H1 (cell line): ENCODE results near the gene GRIP2. TPM values are rescaled to one million over a fixed set of nuclear protein-coding genes. Genes with fewer than 3 reads are reported as not detected.

Source experiments
- CTCF ChIA-PET: fragments of 300-600 bp; sonication (Branson Sonifier 250); formaldehyde crosslinking; loops from one replicate; lab custom pipeline; 2021; ENCODE audit not compliant: partially characterized antibody; lab: Charles Lee
- POLR2A ChIA-PET: fragments of 300-600 bp; sonication (Branson Sonifier 250); formaldehyde crosslinking; loops from one replicate; lab custom pipeline; 2021; ENCODE audit warnings: inconsistent platforms; ENCODE audit not compliant: partially characterized antibody; lab: Charles Lee
- DNase-seq, 2 experiments: peaks; one replicate each; pipeline versions ENCODE4 v3.0.0 to v3.0.0-alpha.2; 2010 to 2022; ENCODE audit warnings: low spot score in 2 of 2, low read depth in 1 of 2, mixed read lengths in 1 of 2
- FAIRE-seq: peaks from 2 replicates; lab custom pipeline; 2011; peaks lifted over from hg19 to GRCh38; lab: Jason Lieb, UNC
- H2AFZ ChIP-seq: 2 replicates; pipeline ENCODE4 v1.8.1; 2012; ENCODE audit warnings: low read length, inconsistent platforms
- H2AK5ac ChIP-seq: 2 replicates; pipeline ENCODE4 v1.6.1; 2013; ENCODE audit warnings: low read depth, low read length
- H2BK120ac ChIP-seq: replicated peaks from 2 replicates; pipeline ENCODE3; 2013; ENCODE audit warnings: low read depth, low read length, inconsistent platforms
- H2BK12ac ChIP-seq: 2 replicates; pipeline ENCODE4 v1.6.1; 2013; ENCODE audit warnings: low read depth, low read length
- H2BK15ac ChIP-seq: 2 replicates; pipeline ENCODE4 v1.6.1; 2013; ENCODE audit warnings: low read length
- H2BK20ac ChIP-seq: 2 replicates; pipeline ENCODE4 v1.6.1; 2013; ENCODE audit warnings: low read length
- H2BK5ac ChIP-seq: 2 replicates; pipeline ENCODE4 v1.6.1; 2013; ENCODE audit warnings: low read depth, low read length
- H3K14ac ChIP-seq: 2 replicates; pipeline ENCODE4 v1.6.1; 2013; ENCODE audit warnings: inconsistent platforms; ENCODE audit not compliant: insufficient read length
- H3K18ac ChIP-seq: 2 replicates; pipeline ENCODE4 v1.6.1; 2013; ENCODE audit warnings: low read length; ENCODE audit errors: extremely low read depth
- H3K23ac ChIP-seq: 2 replicates; pipeline ENCODE4 v1.6.1; 2013; ENCODE audit warnings: inconsistent platforms; ENCODE audit not compliant: insufficient read length
- H3K23me2 ChIP-seq: 2 replicates; pipeline ENCODE4 v1.6.1; 2013; ENCODE audit warnings: low read depth, low read length
- H3K27ac ChIP-seq: 2 replicates; pipeline ENCODE4 v1.6.1; 2011; ENCODE audit warnings: low read depth, low read length, inconsistent platforms
- H3K27me3 ChIP-seq, 4 experiments: replicated peaks in 1 of 4; 1 replicate in 1 of 4; 2 replicates in 3 of 4; pipeline versions ENCODE4 v1.6.1 to v1.8.1; 2011 to 2013; ENCODE audit warnings: low read length in 3 of 4, mild to moderate bottlenecking in 3 of 4, inconsistent platforms in 2 of 4, mixed read lengths in 2 of 4, moderate library complexity in 1 of 4; ENCODE audit not compliant: control insufficient read depth in 3 of 4, insufficient read depth in 3 of 4; ENCODE audit errors: extremely low read depth in 1 of 4
- H3K36me3 ChIP-seq, 4 experiments: 2 replicates each; pipeline versions ENCODE4 v1.6.1 to v1.8.1; 2011 to 2013; ENCODE audit warnings: mild to moderate bottlenecking in 4 of 4, low read length in 3 of 4, moderate library complexity in 2 of 4, control low read depth in 1 of 4, inconsistent platforms in 1 of 4; ENCODE audit not compliant: insufficient read depth in 4 of 4, control insufficient read depth in 2 of 4
- H3K4ac ChIP-seq: replicated peaks from 2 replicates; pipeline ENCODE3; 2013; ENCODE audit warnings: low read length, low read depth, mixed read lengths, inconsistent platforms; ENCODE audit not compliant: insufficient read length
- H3K4me1 ChIP-seq, 4 experiments: replicated peaks in 1 of 4; 1 replicate in 1 of 4; 2 replicates in 3 of 4; pipeline versions ENCODE4 v1.6.1 to v1.8.1; 2011 to 2013; ENCODE audit warnings: low read length in 3 of 4, inconsistent platforms in 2 of 4, mixed read lengths in 1 of 4; ENCODE audit not compliant: insufficient read depth in 4 of 4, control insufficient read depth in 3 of 4
- H3K4me2 ChIP-seq, 2 experiments: 2 replicates each; pipeline versions ENCODE4 v1.6.1 to v1.8.1; 2011 to 2013; ENCODE audit warnings: low read depth in 2 of 2, low read length in 2 of 2, control low read depth in 1 of 2, inconsistent platforms in 1 of 2, mild to moderate bottlenecking in 1 of 2; ENCODE audit not compliant: insufficient read depth in 1 of 2
- H3K4me3 ChIP-seq, 4 experiments: fragments of 200-600, 300-600 bp in 1 of 4; sonication (generic), shearing (Covaris generic), sonication (Bioruptor Twin) in 1 of 4; 2 replicates each; pipeline versions ENCODE4 v1.5.1 to v1.8.1; 2011 to 2016; ENCODE audit warnings: low read length in 4 of 4, low read depth in 3 of 4, control low read depth in 2 of 4, inconsistent platforms in 2 of 4, mild to moderate bottlenecking in 2 of 4, mixed read lengths in 1 of 4, moderate library complexity in 1 of 4; ENCODE audit not compliant: insufficient read depth in 2 of 4; ENCODE audit errors: extremely low read depth in 1 of 4
- H3K56ac ChIP-seq: replicated peaks from 2 replicates; pipeline ENCODE3; 2013; ENCODE audit warnings: low read depth, mild to moderate bottlenecking, mixed read lengths, low read length, inconsistent platforms; ENCODE audit not compliant: insufficient read length
- H3K79me1 ChIP-seq: 2 replicates; pipeline ENCODE4 v1.6.1; 2013; ENCODE audit warnings: low read depth, low read length, control low read depth
- H3K79me2 ChIP-seq, 2 experiments: 2 replicates each; pipeline versions ENCODE4 v1.6.1 to v1.8.1; 2012 to 2013; ENCODE audit warnings: low read length in 2 of 2, mild to moderate bottlenecking in 2 of 2, inconsistent platforms in 1 of 2; ENCODE audit not compliant: insufficient read depth in 2 of 2, control insufficient read depth in 1 of 2
- H3K9ac ChIP-seq, 4 experiments: replicated peaks in 1 of 4; 1 replicate in 1 of 4; 2 replicates in 3 of 4; pipeline versions ENCODE4 v1.6.1 to v1.8.1; 2011 to 2013; ENCODE audit warnings: low read depth in 3 of 4, low read length in 3 of 4, control low read depth in 2 of 4, mild to moderate bottlenecking in 2 of 4, moderate library complexity in 2 of 4, inconsistent platforms in 1 of 4; ENCODE audit errors: extremely low read depth in 1 of 4
- H3K9me3 ChIP-seq, 2 experiments: 2 replicates each; pipeline versions ENCODE4 v1.6.1 to v1.8.1; 2012 to 2013; ENCODE audit warnings: mild to moderate bottlenecking in 2 of 2, moderate library complexity in 2 of 2, control low read depth in 1 of 2, inconsistent platforms in 1 of 2, low read depth in 1 of 2, low read length in 1 of 2, mixed read lengths in 1 of 2; ENCODE audit not compliant: insufficient read depth in 2 of 2
- H4K20me1 ChIP-seq, 2 experiments: replicated peaks in 1 of 2; 2 replicates each; pipeline versions ENCODE3 to v1.8.1; 2011 to 2013; ENCODE audit warnings: inconsistent platforms in 2 of 2, low read length in 2 of 2, mild to moderate bottlenecking in 1 of 2; ENCODE audit not compliant: insufficient read depth in 2 of 2, control insufficient read depth in 1 of 2
- H4K5ac ChIP-seq: 2 replicates; pipeline ENCODE4 v1.6.1; 2013; ENCODE audit warnings: low read length, low read depth, mixed read lengths, inconsistent platforms; ENCODE audit not compliant: insufficient read length
- H4K8ac ChIP-seq: 2 replicates; pipeline ENCODE4 v1.8.0; 2013; ENCODE audit warnings: mild to moderate bottlenecking, moderate library complexity, low read length, inconsistent platforms; ENCODE audit not compliant: insufficient read depth; ENCODE audit errors: extremely low read depth
- H4K91ac ChIP-seq: replicated peaks from 2 replicates; pipeline ENCODE3; 2013; ENCODE audit warnings: low read length, mixed read lengths, inconsistent platforms; ENCODE audit not compliant: insufficient read length
- CTCF ChIP-seq, 3 experiments: IDR thresholded peaks; 1 replicate in 2 of 3; 2 replicates in 1 of 3; pipeline versions ENCODE4 v1.5.1 to v1.6.1; 2011; ENCODE audit warnings: low read length in 3 of 3, mild to moderate bottlenecking in 3 of 3, inconsistent platforms in 2 of 3, low read depth in 1 of 3, moderate library complexity in 1 of 3; ENCODE audit not compliant: insufficient read depth in 1 of 3; ENCODE audit errors: control extremely low read depth in 1 of 3
- MAFK ChIP-seq: IDR thresholded peaks from 2 replicates; pipeline ENCODE4 v1.6.1; 2012; ENCODE audit warnings: low read depth, mild to moderate bottlenecking, improper control_type of control experiment, low read length
- RAD21 ChIP-seq, 2 experiments: IDR thresholded peaks in 1 of 2; conservative IDR thresholded peaks in 1 of 2; 2 replicates each; pipeline ENCODE4 v1.6.1; 2011; ENCODE audit warnings: low read depth in 2 of 2, low read length in 2 of 2, improper control_type of control experiment in 1 of 2, inconsistent platforms in 1 of 2, mild to moderate bottlenecking in 1 of 2, moderate library complexity in 1 of 2
- WGBS, 2 experiments: shearing (Covaris generic) in 1 of 2; methylation state at CpG; one replicate each; pipeline versions ENCODE4 v1.1.6 to v1.1.7; 2013 to 2015; ENCODE audit warnings: low lambda C conversion rate in 2 of 2, mixed read lengths in 2 of 2, inconsistent platforms in 1 of 2, low coverage in 1 of 2, missing lambda C conversion rate in 1 of 2; ENCODE audit not compliant: insufficient replicate concordance in 2 of 2, insufficient coverage in 1 of 2, insufficient read length in 1 of 2; ENCODE audit errors: extremely low coverage in 1 of 2, missing lambda C conversion rate in 1 of 2; 5-methylcytosine and 5-hydroxymethylcytosine counted together
- polyA plus RNA-seq, 7 experiments: library from polyadenylated mRNA; depleted of rRNA in 3 of 7; stranded (reverse) in 5 of 7; unstranded in 2 of 7; fragments of >200 nt in 5 of 7; fragments of 200-250 nt in 2 of 7; gene quantifications; 1 replicate in 5 of 7; 2 replicates in 1 of 7; 4 replicates in 1 of 7; pipeline versions ENCODE4 v1.2.1 to v1.2.3, GENCODE V29; 2011 to 2013; ENCODE audit warnings: missing spikeins in 2 of 7, mixed read lengths in 2 of 7
- total RNA-seq: library from RNA; stranded (reverse); fragmentation: NEBNext Ultra II Directional; extraction: Animal tissue kit (Norgen Biotek cat#: 25700); gene quantifications from 2 replicates; pipeline ENCODE4 v1.2.1, GENCODE V29; 2021

GRIP2 gene
- total and polyA plus RNA-seq, 2 of the 8 experiments (the other 6 are each of a cell fraction or from before 2014, with no cell fraction given) = 2.5 to 6.4 TPM

- Histone ChIP-seq H3K23ac (no peak overlapping the region), H2BK5ac (no peak overlapping the region), H3K4ac (no peak overlapping the region), H4K20me1 (no peaks in the 10 kb centered on the region), H4K8ac (no peak overlapping the region; the same call in 1 of the 2 replicates), H3K79me1 (no peaks in the 10 kb centered on the region), H3K14ac (no peak overlapping the region), H3K27me3 (no peaks in the 10 kb centered on the region), H2AK5ac (no peak overlapping the region), H3K4me2 (no peak overlapping the region), H3K4me3 (no peak overlapping the region), H2BK15ac (0 out of 2 replicates have a peak overlapping the region, but pooled peaks have one; percentile 53), H2BK20ac (no peak overlapping the region), H3K4me1 (peaks cover 0 to 7% (median 3%) of the 10 kb centered on the region in 4 experiments; a peak in 5 of 7 replicates), H3K27ac (no peak overlapping the region), H3K56ac (no peak overlapping the region), H3K9me3 (no peaks in the 10 kb centered on the region), H4K91ac (peak overlapping the region; percentile 41), H2AFZ (no peak overlapping the region), H2BK120ac (no peak overlapping the region), H3K79me2 (no peaks in the 10 kb centered on the region), H3K36me3 (no peaks in the 10 kb centered on the region), H3K9ac (no peak overlapping the region), H2BK12ac (no peak overlapping the region), H3K23me2 (no peaks in the 10 kb centered on the region), H4K5ac (no peak overlapping the region), H3K18ac (no peak overlapping the region)
- DNase-seq (no peak), FAIRE-seq (no peak)
- TF ChIP-seq CTCF (IDR thresholded peaks at IDR 0.05; ENCODE audit: control extremely low read depth in 1 of 3, insufficient read depth in 1 of 3, low read depth in 1 of 3, low read length in 3 of 3) (peak in 2 of 3 experiments; percentile 16 to 33; a peak in 2 of 4 replicates), RAD21 (IDR thresholded peaks at IDR 0.05 in 1 of 2, conservative IDR thresholded peaks at IDR 0.05 in 1 of 2; ENCODE audit: low read depth in 2 of 2, low read length in 2 of 2) (peak in 1 of 2 experiments; percentile 22; a peak in 1 of 4 replicates), MAFK (no peak)
- 89% methylated on average over 15 of the region's 15 CpGs; no CpG with 5 or more reads in 1 of the 2 experiments for WGBS, 2 experiments
- POLR2A ChIA-PET = interaction anchor here (0.7 kb wide), 1 partner anchor 12 kb away, joined by 3 read pairs; no protein-coding TSS in a partner anchor
- CTCF ChIA-PET = interaction anchor here (1.0 to 9.5 kb wide), 13 partner anchors 10 to 401 kb away, joined by 3 to 103 read pairs (median 5); partner anchors contain the start of gene GRIP2
These were observed 20.0 kb downstream of the GRIP2 start for GRCh38 chr3:14520149-14520548.
